Lower leg skin (tissue), 3 donors: ENCODE results near the gene RAP1GAP2.

Experiments
- POLR2A ChIP-seq, 2 donors: fragments of 450-650 bp; IDR thresholded peaks; one replicate each; pipeline ENCODE4 v1.6.1; 2016 to 2017; ENCODE audit warnings: antibody characterized with exemption in 2 of 2, mild to moderate bottlenecking in 1 of 2, moderate library complexity in 1 of 2
- TF ChIP-seq, protein P1 (sequence below), 3 donors: fragments of 450-650 bp; IDR thresholded peaks; one replicate each; pipeline ENCODE4 v1.5.1; 2016; ENCODE audit warnings: antibody characterized with exemption in 3 of 3, mild to moderate bottlenecking in 3 of 3, moderate library complexity in 2 of 3

DNA sequence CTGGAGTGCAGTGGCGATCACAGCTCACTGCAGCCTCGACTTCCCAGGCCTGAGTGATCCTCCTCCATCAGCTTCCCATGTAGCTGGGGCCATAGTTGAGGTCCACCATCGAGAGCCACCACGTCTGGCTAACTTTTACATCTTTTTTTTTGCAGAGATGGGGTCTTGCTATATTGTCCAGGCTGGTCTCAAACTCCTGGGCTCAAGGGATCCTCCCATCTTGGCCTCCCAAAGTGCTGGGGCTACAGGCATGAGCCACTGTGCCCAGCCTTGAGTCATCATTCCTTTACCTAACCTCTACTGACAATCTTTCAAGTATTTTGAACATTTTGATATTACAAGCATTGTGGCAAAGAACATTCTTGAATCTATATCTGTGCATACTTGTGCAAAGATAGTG, 37.4 kb upstream of the RAP1GAP2 start:
- no peak for TF ChIP-seq POLR2A (IDR thresholded peaks at IDR 0.05)
- TF ChIP-seq, protein P1, sequence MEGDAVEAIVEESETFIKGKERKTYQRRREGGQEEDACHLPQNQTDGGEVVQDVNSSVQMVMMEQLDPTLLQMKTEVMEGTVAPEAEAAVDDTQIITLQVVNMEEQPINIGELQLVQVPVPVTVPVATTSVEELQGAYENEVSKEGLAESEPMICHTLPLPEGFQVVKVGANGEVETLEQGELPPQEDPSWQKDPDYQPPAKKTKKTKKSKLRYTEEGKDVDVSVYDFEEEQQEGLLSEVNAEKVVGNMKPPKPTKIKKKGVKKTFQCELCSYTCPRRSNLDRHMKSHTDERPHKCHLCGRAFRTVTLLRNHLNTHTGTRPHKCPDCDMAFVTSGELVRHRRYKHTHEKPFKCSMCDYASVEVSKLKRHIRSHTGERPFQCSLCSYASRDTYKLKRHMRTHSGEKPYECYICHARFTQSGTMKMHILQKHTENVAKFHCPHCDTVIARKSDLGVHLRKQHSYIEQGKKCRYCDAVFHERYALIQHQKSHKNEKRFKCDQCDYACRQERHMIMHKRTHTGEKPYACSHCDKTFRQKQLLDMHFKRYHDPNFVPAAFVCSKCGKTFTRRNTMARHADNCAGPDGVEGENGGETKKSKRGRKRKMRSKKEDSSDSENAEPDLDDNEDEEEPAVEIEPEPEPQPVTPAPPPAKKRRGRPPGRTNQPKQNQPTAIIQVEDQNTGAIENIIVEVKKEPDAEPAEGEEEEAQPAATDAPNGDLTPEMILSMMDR (IDR thresholded peaks at IDR 0.05): no peak
